HG03159 (cell line): ENCODE data around the gene ERN2.

Source experiments
- ATAC-seq: cut with Tn5 transposase; IDR thresholded peaks from one replicate; pipeline ENCODE4 v1.9.1; 2021; ENCODE audit warnings: mild to moderate bottlenecking, moderate library complexity; ENCODE audit not compliant: unreplicated experiment

The ERN2 gene

GRCh38 chr16:23640931-23641765 is 71.9 kb downstream of the ERN2 start, which contains the start of the genes DCTN5 and PALB2:
Gene DCTN5 (plus strand): TSS chr16:23641466. CDS start chr16:23641543, 77 bp downstream.
Gene PALB2 (minus strand): TSS chr16:23641310. CDS start chr16:23641157, 153 bp downstream.
- peak; percentile 92 for ATAC-seq

- no peak for ATAC-seq
Observed at GRCh38 chr16:23640615-23640930, 72.4 kb downstream of the ERN2 start.
